ENCODE data around the gene ZSCAN10.
A peak's percentile ranks its signal among the peaks of the same experiment; 100 is the strongest.
"Not testable (repeated sequence)": the region's sequence is repeated elsewhere in the genome, so short reads cannot be mapped to it uniquely, and the experiment has no call there.

Gene ZSCAN10

DNA sequence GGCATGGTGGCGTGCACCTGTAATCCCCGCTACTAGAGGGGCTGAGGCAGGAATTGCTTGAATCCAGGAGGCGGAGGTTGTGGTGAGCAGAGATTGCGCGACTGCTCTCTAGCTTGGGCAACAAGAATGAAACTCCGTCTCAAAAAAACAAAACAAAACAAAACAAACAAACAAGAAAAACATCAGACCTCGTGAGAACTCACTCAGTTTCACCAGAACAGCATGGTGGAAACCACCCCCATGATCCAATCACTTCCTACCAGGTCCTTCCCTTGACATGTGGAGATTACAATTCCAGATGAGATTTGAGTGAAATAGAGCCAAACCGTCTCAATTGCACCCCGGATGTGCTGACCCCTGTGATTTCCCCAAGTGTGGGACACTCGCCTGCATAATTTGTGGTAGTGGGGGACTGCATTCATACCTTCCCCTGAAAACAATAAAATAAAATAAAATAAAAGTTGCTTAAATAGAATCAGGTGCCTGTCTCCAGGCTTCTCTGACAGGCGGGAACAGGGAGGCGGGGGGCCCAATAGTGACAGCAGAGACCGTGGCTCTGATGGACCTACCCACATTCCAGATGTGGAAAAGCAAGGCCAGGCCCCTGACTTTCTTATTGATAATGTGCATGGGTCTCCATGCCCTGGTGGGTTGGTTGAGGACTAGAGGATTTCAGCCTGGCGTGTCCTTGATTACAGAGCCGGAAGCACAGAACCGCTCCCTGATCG, 13.1 kb downstream of the ZSCAN10 start:
- no peak for DNase-seq (ENCODE audit: low read depth)

DNA sequence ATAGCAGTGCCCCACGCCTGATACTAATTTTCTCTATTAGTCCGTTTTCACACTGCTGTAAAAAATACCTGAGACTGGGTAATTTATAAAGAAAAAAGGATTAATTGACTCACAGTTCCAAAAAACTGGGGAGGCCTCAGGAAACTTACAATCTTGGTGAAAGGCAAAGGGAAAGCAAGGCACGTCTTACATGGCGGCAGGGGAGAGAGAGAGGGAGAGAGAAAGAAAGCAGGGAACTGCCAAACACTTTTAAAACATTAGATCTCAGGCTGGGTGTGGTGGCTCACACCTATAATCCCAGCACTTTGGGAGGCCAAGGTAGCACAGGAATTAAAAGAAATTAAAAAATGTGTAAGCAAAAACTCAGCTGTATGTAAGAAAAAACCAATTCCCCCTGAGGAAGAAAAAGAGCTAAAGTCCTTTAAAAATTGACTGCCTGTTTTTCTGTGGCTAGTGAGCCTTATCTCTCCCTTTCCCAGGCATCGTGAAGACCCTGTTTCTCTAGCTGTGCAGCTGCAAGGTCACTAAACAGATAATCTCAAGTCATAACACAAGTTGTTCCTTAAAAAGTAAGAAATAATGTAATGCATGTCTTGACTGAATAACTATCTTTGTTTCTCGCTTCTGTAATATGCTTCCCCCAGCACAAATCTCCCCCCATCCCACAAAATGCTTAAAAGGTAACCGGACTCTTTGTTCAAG, 14.0 kb downstream of the ZSCAN10 start:
- DNase-seq (ENCODE audit: low read depth), result no peak

GRCh38 chr16:3084491-3084890, 14.6 kb downstream of the ZSCAN10 start:
- no peak for DNase-seq (ENCODE audit: low read depth)

DNA sequence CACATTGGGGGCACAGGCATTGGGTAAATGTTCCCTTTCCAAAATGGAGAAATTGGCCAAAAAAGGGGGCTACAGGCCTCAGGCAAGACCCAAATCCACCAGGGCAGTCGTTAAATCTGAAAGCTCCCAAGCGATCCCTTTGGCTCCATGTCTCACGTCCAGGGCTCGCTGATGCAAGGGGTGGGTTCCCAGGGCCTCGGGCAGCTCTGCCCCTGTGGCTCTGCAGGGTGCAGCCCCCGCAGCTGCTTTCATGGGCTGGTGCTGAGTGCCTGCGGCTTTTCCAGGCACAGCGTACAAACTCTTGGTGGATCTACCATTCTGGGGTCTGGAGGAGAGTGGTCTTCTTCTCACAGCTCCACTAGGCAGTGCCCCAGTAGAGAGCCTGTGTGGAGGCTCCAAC, 15.7 kb downstream of the ZSCAN10 start:
- not testable (repeated sequence) for DNase-seq (ENCODE audit: low read depth)

DNA sequence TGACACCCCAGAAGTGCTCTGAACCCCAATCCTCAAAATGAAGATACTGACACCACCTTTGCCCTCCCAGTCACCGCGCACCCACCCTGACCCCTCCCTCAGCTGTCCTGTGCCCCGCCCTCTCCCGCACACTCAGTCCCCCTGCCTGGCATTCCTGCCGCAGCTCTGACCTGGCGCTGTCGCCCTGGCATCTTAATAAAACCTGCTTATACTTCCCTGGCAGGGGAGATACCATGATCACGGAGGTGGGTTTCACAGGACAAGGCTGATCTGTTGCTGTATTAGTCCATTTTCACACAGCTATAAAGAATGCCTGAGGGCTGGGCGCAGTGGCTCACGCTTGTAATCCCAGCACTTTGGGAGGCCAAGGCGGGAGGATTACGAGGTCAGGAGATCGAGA, 17.1 kb downstream of the ZSCAN10 start:
- DNase-seq (ENCODE audit: low read depth), result not testable (repeated sequence)

GRCh38 chr16:3080024-3080423, 19.1 kb downstream of the ZSCAN10 start:
- DNase-seq (ENCODE audit: low read depth), result no peak

- DNase-seq (ENCODE audit: low read depth), result no peak
Measured at GRCh38 chr16:3076577-3076976, 22.5 kb downstream of the ZSCAN10 start.

GRCh38 chr16:3075946-3076345, 23.1 kb downstream of the ZSCAN10 start:
- not testable (repeated sequence) for DNase-seq (ENCODE audit: low read depth)

DNA sequence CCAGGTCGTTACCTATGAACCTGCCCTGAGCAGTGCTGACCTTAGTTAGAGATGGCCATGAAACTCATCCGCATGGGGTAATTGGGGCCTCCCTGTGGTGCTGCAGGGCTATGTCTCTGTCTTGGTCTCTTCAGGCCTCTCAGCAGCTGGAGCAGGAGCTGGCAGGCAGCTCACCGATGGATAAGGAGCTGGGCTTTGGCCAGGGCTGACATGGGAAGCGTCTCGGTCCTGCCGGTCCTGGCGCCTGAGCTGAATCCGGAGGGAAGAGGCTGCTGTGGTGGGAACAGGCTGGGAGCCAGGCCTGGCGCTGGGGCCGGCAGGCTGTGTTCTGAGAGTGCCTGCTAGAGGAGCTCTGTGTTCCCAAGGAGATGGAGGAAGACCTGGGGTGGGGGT, 23.6 kb downstream of the ZSCAN10 start:
- no peak for DNase-seq (ENCODE audit: low read depth)

DNA sequence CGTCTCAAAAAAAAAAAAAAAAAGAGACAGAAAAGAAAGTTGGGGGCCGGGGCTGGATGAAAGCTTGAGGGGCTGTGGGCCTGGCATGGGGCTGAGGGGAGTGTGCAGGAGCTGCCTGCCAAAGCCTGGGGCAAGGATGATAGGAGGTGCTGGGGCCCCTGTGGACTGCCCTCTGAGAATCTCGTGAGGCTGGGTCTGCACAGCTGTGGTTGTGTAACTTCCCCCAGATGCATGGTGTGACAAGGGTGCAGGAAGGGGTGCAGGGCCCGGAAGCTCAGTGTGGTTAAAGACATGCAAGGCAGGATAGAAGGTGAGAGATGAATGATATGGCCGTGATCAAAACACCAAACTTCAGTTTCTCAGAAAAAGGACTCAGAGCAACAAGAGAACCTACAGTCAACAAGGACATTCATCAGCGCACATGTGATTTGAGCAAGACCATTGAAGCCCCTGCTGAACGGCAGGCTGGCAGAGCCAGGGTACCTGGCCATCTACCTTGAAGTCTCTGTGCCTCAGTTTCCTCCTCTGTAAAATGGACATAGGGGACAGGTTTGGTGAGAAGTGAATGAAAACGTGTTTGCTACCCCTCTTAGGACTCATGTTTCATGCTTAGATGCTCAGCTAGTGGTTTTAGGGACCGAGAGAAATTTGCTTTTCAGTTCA, 24.1 kb downstream of the ZSCAN10 start:
- no peak for DNase-seq (ENCODE audit: low read depth)

DNA sequence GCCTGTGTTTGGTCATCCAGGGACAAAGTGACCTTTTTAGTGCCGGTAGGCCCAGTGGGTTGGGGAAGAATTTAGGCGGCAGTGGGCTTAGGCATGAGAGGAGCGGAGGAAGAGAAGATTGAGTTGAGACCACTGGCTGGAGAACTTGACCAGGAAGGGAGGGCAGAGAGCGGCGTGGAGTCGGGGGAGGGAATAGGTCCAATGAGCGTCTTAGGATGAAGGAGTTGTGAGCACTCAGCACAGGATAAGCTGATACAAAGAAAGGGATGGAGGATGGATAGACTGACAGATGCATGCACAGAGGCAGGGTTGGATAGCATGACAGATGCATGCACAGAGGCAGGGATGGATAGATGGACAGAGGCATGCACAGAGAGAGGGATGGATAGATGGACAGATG, 25.6 kb downstream of the ZSCAN10 start:
- DNase-seq (ENCODE audit: low read depth), result no peak

DNA sequence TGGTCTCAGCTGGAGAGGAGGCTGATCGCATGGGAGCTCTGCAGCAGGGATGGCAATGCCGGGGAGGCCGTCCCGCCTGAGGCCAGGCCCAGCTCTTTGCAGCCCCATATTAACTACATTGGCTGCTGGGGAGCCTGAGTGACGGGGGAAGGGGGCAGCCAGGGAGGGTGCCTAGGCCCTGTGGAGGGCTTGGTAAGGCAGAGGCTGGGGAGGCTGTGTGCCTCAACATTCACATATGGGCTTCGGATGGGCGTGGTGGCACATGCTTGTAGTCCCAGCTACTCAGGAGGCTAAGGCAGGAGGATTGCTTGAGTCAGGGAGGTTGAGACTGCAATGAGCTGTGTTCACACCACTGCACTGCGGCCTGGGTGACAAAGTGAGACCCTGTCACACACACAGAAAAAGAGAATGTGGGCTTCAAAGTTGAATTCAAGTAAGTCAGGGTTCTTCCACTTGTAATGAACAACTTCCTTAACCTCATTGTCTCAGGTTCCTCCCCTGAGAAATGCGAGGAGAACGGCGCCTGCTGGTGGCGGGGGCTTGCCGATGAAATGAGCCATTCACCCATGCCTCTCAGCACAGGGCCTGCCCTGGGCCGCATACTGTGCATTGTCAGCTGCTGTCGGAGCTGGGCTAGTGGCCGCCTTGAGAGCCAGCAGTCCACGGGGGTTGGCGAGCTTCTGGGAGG, 26.4 kb downstream of the ZSCAN10 start:
- DNase-seq (ENCODE audit: low read depth), result not testable (repeated sequence)

DNA sequence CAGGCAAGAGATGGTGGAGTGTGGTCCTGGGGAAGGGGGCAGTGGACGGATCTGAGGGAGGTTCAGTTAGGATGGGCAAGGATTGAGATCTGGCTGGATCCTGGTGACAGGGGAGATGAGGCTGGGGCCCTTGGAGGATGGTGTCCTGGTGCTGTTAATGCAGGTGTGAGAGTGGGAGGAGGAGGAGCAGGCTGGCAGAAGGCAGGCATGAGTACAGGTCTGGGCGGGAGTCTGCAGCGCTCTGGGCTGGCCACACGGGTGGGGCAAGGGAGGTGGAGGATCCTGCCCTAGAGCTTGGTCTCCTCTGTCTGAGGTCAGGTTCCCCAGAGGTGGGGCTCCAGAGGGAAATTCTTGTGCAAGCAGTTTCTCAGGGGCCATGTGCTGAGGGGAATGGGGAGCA, 26.9 kb downstream of the ZSCAN10 start:
- not testable (repeated sequence) for DNase-seq (ENCODE audit: low read depth)

- no peak for DNase-seq (ENCODE audit: low read depth)
Measured at GRCh38 chr16:3071655-3072054, 27.4 kb downstream of the ZSCAN10 start.

DNA sequence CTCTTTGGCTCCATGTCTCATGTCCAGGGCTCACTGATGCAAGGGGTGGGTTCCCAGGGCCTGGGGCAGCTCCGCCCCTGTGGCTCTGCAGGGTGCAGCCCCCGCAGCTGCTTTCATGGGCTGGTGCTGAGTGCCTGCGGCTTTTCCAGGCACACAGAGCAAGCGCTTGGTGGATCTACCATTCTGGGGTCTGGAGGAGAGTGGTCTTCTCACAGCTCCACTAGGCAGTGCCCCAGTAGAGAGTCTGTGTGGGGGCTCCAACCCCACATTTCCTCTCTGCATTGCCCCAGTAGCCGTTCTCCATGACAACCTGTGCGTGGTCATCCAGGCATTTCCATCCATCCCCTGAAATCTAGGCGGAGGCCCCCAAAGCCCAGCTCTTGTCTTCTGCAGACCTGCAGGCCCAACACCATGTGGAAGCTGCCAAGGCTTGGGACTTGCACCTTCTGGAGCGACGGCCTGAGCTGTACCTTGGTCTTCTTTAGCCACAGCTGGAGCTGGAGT, 28.4 kb downstream of the ZSCAN10 start:
- no peak for DNase-seq (ENCODE audit: low read depth)

DNA sequence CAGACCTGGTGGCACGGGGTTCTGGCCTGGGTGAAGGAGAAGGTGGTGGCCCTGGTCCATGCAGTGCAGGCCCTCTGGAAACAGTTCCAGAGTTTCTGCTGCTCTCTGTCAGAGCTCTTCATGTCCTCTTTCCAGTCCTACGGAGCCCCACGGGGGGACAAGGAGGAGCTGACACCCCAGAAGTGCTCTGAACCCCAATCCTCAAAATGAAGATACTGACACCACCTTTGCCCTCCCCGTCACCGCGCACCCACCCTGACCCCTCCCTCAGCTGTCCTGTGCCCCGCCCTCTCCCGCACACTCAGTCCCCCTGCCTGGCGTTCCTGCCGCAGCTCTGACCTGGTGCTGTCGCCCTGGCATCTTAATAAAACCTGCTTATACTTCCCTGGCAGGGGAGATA, 29.9 kb downstream of the ZSCAN10 start:
- DNase-seq (ENCODE audit: low read depth), result not testable (repeated sequence)

DNA sequence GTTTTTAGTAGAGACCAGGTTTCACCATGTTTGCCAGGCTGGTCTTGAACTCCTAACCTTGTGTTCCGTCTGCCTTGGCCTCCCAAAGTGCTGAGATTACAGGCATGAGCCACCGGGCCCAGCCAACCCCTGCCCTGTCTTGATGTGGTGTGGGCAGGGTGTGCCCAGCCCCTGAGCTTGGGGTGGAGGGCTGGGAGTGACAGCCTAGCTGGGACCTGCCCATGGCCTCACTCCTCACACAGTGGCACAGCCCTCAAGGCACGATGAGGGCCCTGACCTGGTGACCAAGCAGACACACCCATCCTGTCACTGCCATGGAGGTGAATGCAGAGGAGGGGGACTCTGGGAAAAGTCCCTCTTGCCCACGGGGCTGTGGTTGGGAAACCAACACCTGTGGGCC, 30.6 kb downstream of the ZSCAN10 start:
- no peak for DNase-seq (ENCODE audit: low read depth)

DNA sequence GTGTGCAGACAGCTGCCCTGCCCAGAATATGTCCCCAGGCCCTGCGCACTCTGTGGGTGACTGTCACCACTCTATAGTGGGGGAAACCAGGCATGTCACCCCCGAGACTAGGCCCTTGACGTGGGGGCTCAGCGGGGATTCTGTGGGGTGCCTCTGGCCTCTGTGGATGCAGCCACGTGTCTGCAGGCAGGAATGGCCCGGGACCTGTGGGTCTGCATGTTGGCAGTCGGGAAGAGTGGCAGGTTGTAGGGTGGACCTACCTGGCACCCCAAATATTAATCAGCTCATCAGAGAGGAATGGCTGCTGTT, 32.7 kb downstream of the ZSCAN10 start:
- DNase-seq (ENCODE audit: low read depth), result no peak

GRCh38 chr16:3065742-3066439, 33.2 kb downstream of the ZSCAN10 start:
- no peak for DNase-seq (ENCODE audit: low read depth)

DNA sequence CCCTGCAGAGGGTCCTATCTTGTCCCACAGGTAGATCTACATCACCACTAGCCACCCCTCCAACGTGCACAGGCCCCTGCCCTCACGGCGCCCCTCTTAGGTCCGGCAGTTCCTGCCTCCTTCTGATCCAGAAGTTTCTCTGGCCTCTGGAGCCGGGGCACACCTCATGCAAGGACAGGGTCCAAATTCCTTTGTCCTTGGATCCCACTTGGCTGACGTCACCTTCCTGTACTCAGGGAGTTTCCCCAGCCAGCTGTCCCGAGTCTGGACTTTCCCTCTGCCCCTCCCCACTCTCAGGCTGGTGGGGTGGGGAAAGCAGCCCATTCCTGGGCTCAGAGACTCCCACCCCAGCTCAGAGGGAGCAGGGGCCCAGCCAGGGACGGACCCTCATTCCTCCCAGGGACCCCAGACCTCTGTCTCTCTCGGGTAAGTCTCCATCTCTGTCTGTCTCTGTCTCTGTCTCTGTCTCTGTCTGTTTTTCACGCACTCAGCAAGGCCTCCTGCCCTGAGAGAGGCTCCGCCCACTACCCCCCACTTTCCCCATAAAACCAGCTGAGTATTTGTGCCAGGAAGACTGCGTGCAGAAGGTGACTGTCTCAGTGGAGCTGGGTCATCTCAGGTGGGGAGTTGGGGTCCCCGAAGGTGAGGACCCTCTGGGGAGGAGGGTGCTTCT, 33.9 kb downstream of the ZSCAN10 start, which contains the start of gene IL32:
Gene IL32, plus strand, starts transcription at position 572 of the 673 bp plus-strand sequence. CDS start 172 bp downstream, outside the sequence.
- peak; percentile 83 for DNase-seq (ENCODE audit: low read depth)

Data from iris pigment epithelial cell (primary cell).